HL-60/S4 (cell line): Measurements from ENCODE around the gene IL17RE.
"Not testable (repeated sequence)": the region's sequence is repeated elsewhere in the genome, so short reads cannot be mapped to it uniquely, and the experiment has no call there.

Source experiments
- in situ Hi-C: fragments of 300-500 bp; cut with MboI; formaldehyde crosslinking; loops from 2 replicates; pipeline ENCODE4 v1.14.3; 2022; ENCODE audit warnings: low sequenced_read_pairs

The IL17RE gene

GRCh38 chr3:9879830-9880549 lies 22.7 kb upstream of the IL17RE start, which contains the start of gene CIDEC:
CIDEC (minus strand) TSS chr3:9880253; CDS start chr3:9878486, 1,767 bp downstream.
- in situ Hi-C loops, result no loop called here

- in situ Hi-C loops, result no loop called here
Measured at GRCh38 chr3:9881441-9881840, 21.2 kb upstream of the IL17RE start.

DNA sequence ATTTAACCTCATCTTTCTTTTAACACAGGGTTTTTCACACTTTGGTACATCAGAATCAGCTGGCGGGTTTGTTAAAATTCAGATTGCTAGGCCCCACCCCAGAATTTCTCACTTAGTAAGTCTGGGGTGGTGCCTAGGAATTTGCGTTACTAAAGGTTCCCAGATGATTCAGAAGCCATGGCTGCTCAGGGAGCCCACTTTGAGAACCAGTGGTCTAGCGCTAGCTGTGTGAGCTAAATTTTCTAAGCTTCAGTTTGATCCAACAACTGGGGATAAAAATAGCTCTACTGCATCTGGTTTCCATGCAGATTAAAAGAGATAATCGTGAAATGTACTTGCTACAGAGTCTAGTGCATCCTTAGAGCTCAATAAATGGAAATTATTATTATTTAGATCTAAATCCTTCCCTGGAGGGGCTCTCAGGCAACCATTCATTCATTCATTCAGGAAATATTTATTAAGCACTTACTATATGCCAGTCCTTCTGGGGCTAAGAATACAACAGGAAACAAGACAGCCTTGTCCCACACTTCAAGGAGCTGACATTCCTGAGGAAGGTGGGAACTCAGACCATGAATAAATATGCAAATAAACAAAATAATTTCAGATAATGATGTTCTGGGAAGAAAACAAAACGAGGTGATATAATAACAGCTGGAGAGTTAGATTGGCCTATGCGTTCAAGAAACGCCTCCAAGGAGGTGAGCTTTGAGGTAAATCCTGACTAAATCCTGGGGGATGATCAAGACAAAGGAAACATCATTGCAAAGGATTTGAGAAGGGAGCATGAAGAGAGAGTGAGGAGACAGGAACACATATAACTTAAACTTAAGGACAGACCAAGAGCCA lies 18.7 kb upstream of the IL17RE start:
- in situ Hi-C loops, result no loop called here

DNA sequence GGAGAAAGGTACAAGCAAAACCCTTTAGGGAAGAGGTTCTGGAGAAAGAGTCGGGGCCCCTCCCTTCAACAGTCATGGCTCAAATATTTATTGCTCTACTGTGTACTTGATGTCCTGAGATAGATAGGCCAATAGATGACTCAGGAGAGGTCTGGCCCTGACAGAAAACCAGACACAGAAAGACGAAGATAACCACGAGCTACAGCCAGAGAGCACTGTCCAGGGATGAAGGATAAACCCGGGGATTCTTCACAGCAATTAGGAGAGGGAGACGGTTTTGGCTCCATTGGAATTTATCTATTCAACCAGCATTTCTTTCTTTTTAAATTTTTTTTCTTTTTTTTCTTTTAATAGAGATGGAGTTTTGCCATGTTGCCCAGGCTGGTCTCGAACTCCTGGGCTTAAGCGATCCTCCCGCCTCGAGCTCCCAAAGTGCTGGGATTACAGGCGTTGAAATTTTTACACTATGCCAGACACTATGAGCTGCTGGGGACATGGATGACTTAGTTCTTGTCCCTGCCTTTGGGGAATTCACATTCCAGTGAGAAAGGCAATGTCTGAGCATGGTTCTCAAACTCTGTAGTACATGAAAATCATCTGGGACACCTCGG lies 18.0 kb upstream of the IL17RE start:
- in situ Hi-C loops, result no loop called here

GRCh38 chr3:9886328-9886727 lies 16.3 kb upstream of the IL17RE start:
- in situ Hi-C loops, result no loop called here

- in situ Hi-C loops, result no loop called here
Measured at GRCh38 chr3:9887480-9887879, 15.2 kb upstream of the IL17RE start.

- in situ Hi-C loops, result no loop called here
Measured at GRCh38 chr3:9888540-9888939, 14.1 kb upstream of the IL17RE start.

DNA sequence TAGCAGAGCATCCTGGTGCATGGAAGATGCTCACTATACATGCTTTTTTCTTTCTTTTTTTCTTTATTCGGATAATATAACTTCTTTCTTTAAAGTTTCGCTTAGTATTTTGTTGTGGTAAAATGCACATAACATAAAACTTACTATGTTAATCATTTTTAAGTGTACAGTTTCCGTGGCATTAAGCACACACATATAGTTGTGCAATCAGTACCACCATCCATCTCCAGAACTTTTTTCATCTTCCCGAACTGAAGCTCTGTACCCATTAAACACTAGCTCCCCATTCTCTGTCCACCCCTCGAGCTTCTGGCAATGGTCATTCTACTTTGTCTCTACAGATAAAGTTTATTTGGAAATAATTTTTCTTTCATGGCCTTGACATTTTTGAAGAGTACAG lies 13.2 kb upstream of the IL17RE start:
- in situ Hi-C loops, result no loop called here

DNA sequence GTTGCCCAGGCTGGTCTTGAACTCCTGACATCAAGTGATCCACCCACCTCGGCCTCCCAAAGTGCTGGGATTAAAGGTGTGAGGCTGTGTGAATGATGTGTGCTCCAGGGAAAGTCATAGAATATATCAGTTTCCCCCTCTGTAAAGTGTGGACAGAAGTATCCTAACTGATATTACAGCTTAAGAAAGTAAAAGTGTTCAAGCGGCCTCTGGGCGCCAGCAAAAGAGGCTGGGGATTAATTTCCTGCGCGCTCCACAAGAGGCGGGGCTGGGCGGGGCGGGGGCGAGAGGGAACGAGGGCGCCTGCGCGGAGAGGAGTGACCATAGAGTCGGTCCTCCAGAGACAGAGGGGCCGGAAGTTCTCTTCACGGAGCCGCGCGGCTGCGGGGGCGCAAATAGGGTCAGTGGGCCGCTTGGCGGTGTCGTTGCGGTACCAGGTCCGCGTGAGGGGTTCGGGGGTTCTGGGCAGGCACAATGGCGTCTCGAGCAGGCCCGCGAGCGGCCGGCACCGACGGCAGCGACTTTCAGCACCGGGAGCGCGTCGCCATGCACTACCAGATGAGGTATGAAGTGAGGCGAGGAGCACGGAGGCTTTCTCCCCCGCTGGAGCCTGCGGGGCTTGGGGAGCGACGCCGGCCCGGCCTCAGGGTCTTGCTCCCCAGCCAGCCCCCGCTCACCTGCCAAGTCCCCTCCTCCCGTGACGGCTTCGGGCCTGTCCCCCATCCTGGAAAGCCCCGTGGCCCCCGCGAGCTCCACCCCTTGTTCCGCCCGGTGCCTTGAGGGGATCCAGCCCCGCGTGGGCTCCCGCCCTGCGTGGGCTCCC lies 12.2 kb upstream of the IL17RE start, which contains the start of gene JAGN1:
Gene JAGN1, plus strand, starts transcription at position 362 of the 823 bp plus-strand sequence. Its CDS starts 113 bp downstream, at position 475.
- in situ Hi-C loops, result no loop called here

DNA sequence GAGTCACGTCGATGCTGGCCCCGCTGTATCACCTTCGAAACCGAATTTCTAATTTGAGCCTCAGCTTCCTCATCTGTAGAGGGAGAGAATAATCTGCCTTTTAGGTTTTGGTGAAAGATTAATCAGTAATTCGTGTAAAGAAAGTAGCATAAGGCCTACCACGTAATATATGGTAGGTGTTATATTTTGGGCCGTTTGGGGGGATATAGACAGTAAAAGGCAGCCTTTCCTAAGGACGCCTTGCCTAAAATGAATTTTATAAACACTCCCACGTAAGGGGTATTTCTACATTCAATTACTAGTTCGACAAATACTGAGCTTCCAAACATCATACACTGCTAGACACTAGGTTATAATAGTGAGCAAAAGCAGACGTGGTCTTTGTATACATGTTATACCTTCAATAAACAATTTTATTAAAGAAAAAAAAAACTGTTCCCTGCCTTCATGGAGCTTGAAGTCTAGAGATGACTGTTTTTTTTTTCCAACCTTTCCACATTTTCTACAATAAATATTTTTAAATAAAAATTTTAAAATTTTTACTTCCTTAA lies 11.5 kb upstream of the IL17RE start:
- in situ Hi-C loops, result no loop called here

- in situ Hi-C loops, result no loop called here
Measured at GRCh38 chr3:9893739-9894138, 8.9 kb upstream of the IL17RE start.

GRCh38 chr3:9895715-9896114 lies 6.9 kb upstream of the IL17RE start:
- in situ Hi-C loops, result not testable (repeated sequence)

DNA sequence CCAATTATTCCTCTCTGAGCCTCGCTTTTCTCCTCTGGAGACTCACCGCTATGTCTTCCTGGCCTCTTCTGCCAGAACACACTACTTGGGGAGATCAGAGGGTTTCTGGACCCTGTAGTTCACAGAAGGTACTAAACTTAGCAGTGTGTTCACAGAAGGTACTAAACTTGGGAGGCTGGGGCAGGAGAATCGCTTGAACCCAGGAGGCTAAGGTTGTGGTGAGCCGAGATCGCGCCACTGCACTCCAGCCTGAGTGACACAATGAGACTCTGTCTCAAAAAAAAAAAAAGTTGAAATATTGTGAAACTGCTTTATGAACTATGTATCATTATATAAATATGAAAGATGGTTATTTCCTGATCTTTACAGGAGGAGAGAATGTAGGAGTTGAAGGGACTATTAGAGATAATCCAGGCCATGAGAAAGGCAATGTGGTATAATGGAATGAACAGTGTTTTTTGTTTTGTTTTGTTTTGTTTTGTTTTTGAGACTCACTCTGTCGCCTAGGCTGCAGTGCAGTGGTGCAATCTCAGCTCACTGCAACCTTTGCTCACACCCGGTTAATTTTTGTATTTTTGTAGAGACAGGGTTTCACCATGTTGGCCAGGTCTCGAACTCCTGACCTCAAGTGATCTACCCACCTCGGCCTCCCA lies 5.8 kb upstream of the IL17RE start:
- in situ Hi-C loops, result not testable (repeated sequence)

- in situ Hi-C loops, result no loop called here
Measured at GRCh38 chr3:9897408-9898372, 5.0 kb upstream of the IL17RE start.

DNA sequence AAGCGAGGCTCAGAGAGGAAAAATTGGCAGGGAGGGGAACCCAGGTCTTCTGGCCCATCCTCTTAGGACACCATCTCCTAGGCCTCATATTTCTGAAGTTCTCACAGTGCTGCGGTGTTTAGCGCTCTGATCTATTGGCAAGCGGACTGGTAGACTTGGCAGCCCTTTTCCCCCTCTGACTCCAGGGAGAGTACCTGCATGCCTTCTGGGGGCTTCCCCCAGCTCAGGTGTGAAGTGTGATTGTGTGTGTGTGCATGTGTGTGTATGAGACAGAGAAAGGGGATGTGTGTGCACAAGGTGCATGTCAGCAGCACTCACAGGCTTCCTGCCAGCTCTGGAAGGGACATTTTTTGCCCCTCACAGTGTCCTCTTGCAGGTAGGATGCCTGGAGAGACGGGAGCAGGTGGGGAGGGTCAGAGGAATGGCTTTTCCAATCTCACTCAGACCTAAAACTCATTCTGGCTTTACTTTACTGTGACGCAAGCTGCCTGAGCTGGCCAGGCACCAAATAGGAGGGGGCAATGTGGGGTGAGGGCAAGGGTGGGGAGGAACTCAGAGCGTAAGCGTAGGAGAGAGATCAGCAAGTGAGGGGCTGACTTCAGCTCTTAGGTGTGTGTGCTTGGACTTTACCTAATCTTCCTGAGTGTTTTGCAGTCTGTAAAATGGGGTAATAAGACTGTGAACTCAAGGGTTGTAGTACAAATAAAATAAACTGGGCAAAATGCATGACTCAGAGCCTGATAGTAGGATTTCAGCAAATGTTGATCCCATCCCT lies 4.0 kb upstream of the IL17RE start:
- in situ Hi-C loops, result no loop called here

- in situ Hi-C loops, result no loop called here
Measured at GRCh38 chr3:9899289-9899791, 3.3 kb upstream of the IL17RE start.

DNA sequence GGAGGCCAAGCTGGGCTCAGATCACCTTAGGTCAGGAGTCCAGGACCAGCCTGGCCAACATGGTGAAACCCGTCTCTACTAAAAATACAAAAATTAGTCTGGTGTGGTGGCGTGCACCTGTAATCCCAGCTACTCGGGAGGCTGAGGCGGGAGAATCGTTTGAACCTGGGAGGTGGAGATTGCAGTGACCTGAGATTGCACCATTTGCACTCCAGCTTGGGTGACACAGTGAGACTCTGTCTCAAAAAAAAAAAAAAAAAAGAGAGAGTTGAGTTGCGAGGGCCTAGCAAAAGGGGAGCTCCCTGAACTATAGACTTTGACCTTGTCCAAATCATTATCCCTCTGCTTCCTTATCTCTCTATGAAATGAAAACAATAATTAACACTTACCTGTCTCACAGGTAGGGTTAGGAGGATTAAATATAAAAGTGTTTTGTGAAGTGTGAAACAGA lies 1.7 kb upstream of the IL17RE start:
- in situ Hi-C loops, result not testable (repeated sequence)

DNA sequence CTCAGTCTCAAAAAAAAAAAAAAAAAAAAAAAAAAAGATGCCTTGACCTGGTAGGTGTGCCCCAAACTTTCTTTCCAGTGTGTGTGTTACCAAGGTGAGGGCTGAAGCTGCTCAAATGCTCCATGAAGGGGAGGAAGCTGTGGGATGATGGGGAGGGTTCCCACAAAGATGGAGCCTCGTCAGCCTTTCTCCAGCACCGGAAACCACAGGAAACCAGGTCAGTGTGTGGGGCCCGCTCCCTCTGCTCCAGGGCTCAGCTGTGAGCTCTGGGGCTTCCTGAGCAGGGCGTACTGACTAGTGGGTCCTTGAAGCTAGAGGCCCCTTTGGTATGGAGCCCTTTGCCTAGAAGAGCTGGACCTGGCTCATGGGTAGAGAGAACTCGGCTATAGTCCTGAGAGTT lies 681 bp upstream of the IL17RE start:
- in situ Hi-C loops, result no loop called here
